IPS-15b (cell line): ENCODE data around the gene PDS5A.
"Not testable (repeated sequence)": the region's sequence is repeated elsewhere in the genome, so short reads cannot be mapped to it uniquely, and the experiment has no call there.

Source experiments
- H3K27me3 ChIP-seq: one replicate; pipeline ENCODE4 v1.6.1; 2013; ENCODE audit warnings: low read length; ENCODE audit not compliant: control insufficient read depth, insufficient read depth
- H3K36me3 ChIP-seq: one replicate; pipeline ENCODE4 v1.6.1; 2013; ENCODE audit warnings: low read length; ENCODE audit not compliant: control insufficient read depth, insufficient read depth
- H3K4me1 ChIP-seq: one replicate; pipeline ENCODE4 v1.6.1; 2013; ENCODE audit warnings: mild to moderate bottlenecking, low read length; ENCODE audit not compliant: control insufficient read depth, insufficient read depth
- H3K4me3 ChIP-seq: one replicate; pipeline ENCODE4 v1.5.1; 2013; ENCODE audit warnings: low read depth, low read length
- H3K9ac ChIP-seq: one replicate; pipeline ENCODE4 v1.6.1; 2013; ENCODE audit warnings: low read depth, mild to moderate bottlenecking, low read length
- H3K9me3 ChIP-seq: one replicate; pipeline ENCODE4 v1.6.1; 2013; ENCODE audit warnings: mild to moderate bottlenecking, low read length; ENCODE audit not compliant: control insufficient read depth, insufficient read depth

Gene PDS5A

DNA sequence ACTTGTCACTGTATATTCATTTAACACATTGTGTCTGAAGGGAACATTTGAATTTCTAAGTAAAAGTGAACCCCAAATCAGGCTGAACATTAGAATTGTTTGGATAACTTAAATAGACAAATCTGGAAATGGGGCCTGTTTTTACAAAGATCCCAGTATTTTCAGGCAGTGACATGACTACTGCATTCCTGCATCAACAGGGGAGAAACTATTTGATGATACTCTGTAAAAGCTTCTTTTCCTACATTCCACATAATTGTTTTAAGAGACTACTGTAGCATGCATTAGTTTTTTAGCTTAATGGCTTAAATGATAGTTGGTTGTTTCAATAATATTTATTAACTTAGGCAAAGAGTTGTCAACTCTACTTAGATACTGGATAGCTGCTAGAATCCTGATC, 127.0 kb downstream of the PDS5A start:
- Histone ChIP-seq H3K27me3 (no peaks in the 10 kb centered on the region), H3K4me1 (no peaks in the 10 kb centered on the region), H3K4me3 (no peak overlapping the region), H3K9ac (no peak overlapping the region), H3K36me3 (peaks cover 2% of the 10 kb centered on the region), H3K9me3 (no peaks in the 10 kb centered on the region)

- H3K9me3 ChIP-seq, result no peaks in the 10 kb centered on the region
- H3K4me3 ChIP-seq, result no peak overlapping the region
- no peaks in the 10 kb centered on the region for H3K4me1 ChIP-seq
- H3K27me3 ChIP-seq, result no peaks in the 10 kb centered on the region
- no peak overlapping the region for H3K9ac ChIP-seq
- H3K36me3 ChIP-seq, result peaks cover 2% of the 10 kb centered on the region
These were observed 131.0 kb downstream of the PDS5A start for GRCh38 chr4:39846705-39847104.

DNA sequence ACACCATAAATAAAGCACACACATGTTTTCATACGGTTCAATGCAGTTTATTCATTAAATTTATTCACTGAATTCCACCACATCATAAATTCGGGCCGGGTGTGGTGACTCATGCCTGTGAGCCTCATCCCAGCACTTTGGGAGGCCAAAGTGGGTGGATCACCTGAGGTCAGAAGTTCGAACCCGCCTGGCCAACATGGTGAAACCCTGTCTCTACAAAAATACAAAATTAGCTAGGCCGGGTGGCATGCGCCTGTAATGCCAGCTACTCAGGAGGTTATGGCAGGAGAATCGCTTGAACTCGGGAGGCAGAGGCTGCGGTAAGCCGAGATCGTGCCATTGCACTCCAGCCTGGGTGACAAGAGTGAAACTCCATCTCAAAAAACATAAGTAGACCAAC, 131.6 kb downstream of the PDS5A start:
- H3K36me3 ChIP-seq, result peaks cover 2% of the 10 kb centered on the region

GRCh38 chr4:39841894-39842293, 135.8 kb downstream of the PDS5A start:
- H3K9ac ChIP-seq, result no peak overlapping the region
- H3K4me1 ChIP-seq, result no peaks in the 10 kb centered on the region
- no peaks in the 10 kb centered on the region for H3K27me3 ChIP-seq
- H3K36me3 ChIP-seq, result peaks cover 19% of the 10 kb centered on the region
- H3K4me3 ChIP-seq, result no peak overlapping the region
- H3K9me3 ChIP-seq, result no peaks in the 10 kb centered on the region

More for the DNA sequence above, 131.6 kb downstream of the PDS5A start:
- H3K4me3 ChIP-seq, result no peak overlapping the region
- no peaks in the 10 kb centered on the region for H3K27me3 ChIP-seq
- no peaks in the 10 kb centered on the region for H3K4me1 ChIP-seq
- H3K9ac ChIP-seq, result no peak overlapping the region
- H3K9me3 ChIP-seq, result no peaks in the 10 kb centered on the region

- not testable (repeated sequence) for H3K27me3 ChIP-seq, H3K9me3 ChIP-seq, H3K9ac ChIP-seq, H3K4me3 ChIP-seq, H3K4me1 ChIP-seq
- H3K36me3 ChIP-seq, result peaks cover 23% of the 10 kb centered on the region
These were observed 137.2 kb downstream of the PDS5A start for GRCh38 chr4:39840516-39840915.

GRCh38 chr4:39840027-39840426, 137.7 kb downstream of the PDS5A start:
- H3K36me3 ChIP-seq, result peaks cover 23% of the 10 kb centered on the region
- no peak overlapping the region for H3K9ac ChIP-seq
- H3K4me3 ChIP-seq, result no peak overlapping the region
- no peaks in the 10 kb centered on the region for H3K4me1 ChIP-seq
- no peaks in the 10 kb centered on the region for H3K27me3 ChIP-seq
- H3K9me3 ChIP-seq, result no peaks in the 10 kb centered on the region

GRCh38 chr4:39838431-39838830, 139.3 kb downstream of the PDS5A start:
- H3K9me3 ChIP-seq, H3K4me3 ChIP-seq, H3K9ac ChIP-seq, H3K4me1 ChIP-seq, H3K27me3 ChIP-seq: not testable (repeated sequence)
- H3K36me3 ChIP-seq, result peaks cover 26% of the 10 kb centered on the region

DNA sequence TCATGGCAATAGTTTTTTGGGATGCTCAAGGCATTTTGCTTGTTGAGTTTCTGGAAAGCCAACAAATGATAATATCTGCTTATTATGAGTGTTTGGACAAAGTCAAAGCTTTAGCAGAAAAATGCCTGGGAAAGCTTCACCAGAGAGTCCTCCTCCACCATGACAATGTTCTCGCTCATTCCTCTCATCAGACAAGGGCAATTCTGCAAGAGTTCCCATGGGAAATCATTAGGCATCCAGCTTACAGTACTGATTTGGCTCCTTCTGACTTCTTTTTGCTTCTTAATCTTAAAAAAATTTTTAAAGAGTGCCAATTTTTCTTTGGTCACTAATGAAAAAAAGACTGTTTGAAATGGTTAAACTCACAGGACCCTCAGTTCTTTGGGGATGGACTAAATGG, 143.4 kb downstream of the PDS5A start:
- Histone ChIP-seq H3K9ac (no peak overlapping the region), H3K27me3 (no peaks in the 10 kb centered on the region), H3K9me3 (no peaks in the 10 kb centered on the region), H3K4me1 (no peaks in the 10 kb centered on the region), H3K4me3 (no peak overlapping the region), H3K36me3 (peaks cover 12% of the 10 kb centered on the region)

DNA sequence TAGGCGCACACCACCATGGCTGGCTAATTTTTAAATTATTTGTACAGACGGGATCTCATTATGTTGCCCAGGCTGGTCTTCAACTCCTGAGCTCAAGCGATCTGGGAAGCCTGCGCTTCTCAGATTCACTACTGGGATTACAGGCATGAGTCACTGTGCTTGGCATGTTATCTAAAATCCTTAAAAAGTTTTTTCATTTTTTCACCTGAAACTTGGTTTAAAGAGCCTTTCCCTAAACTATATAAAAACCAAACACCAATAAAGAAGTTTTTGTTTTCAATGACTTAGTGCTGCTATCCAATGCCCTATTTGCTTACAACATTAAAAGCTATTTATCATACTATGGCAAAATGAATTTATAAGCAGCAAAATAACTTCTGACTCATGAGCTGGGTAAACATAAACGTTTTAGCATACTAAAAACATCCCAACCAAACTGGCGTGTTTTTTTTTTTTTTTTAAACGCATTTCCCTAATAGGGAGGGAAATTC, 151.9 kb downstream of the PDS5A start:
- H3K36me3 ChIP-seq, result no peaks in the 10 kb centered on the region
- no peaks in the 10 kb centered on the region for H3K9me3 ChIP-seq
- no peak overlapping the region for H3K9ac ChIP-seq
- no peak overlapping the region for H3K4me3 ChIP-seq
- H3K27me3 ChIP-seq, result no peaks in the 10 kb centered on the region
- peaks cover 2% of the 10 kb centered on the region for H3K4me1 ChIP-seq

DNA sequence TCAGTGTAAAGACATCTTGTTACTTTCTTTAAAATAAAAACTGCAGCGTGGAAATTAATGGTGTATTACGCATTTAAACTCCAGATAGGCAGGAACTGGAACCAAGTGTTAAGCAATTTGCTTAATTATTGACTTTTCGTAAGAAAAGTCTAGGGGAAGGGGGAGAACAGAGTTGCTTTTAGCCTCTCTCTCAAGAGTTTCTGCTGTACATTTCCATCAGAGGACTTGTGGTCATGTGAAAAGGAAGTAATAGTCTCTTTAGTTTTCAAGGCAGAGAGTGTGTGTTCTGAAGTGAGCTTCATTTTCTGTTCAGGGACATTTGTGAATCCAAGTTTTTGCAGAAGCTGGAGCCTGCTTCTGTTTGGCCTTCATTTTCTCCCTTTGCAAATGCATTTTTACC, 152.6 kb downstream of the PDS5A start:
- Histone ChIP-seq H3K36me3 (no peaks in the 10 kb centered on the region), H3K9ac (no peak overlapping the region), H3K4me3 (no peak overlapping the region), H3K4me1 (peaks cover 9% of the 10 kb centered on the region), H3K9me3 (no peaks in the 10 kb centered on the region), H3K27me3 (no peaks in the 10 kb centered on the region)

DNA sequence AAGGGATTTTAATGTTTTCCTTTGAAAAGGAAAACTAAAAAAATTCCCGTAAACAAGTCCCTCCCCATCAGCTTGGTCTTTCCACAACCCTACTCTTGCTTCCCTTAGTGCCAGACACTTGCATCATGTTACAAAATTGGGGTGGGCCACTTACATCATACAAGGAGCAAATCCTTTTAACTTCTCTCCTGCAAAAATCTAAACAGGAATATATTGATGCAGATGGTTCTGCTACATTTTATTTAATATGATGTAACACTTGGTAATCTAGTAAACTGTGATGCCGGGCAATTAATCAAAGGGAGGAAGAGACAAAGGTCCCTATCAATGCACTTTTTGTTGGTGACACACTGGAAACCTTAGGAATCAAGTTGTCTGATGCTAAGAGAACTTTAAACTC, 154.5 kb downstream of the PDS5A start:
- Histone ChIP-seq H3K4me3 (no peak overlapping the region), H3K9me3 (no peaks in the 10 kb centered on the region), H3K27me3 (no peaks in the 10 kb centered on the region), H3K9ac (no peak overlapping the region), H3K36me3 (no peaks in the 10 kb centered on the region), H3K4me1 (peaks cover 10% of the 10 kb centered on the region)

GRCh38 chr4:39822662-39823061, 155.0 kb downstream of the PDS5A start:
- H3K27me3 ChIP-seq, result no peaks in the 10 kb centered on the region
- H3K9me3 ChIP-seq, result no peaks in the 10 kb centered on the region
- H3K4me1 ChIP-seq, result peaks cover 10% of the 10 kb centered on the region
- no peak overlapping the region for H3K9ac ChIP-seq
- H3K4me3 ChIP-seq, result no peak overlapping the region
- no peaks in the 10 kb centered on the region for H3K36me3 ChIP-seq

- Histone ChIP-seq H3K4me1 (peaks cover 10% of the 10 kb centered on the region), H3K9me3 (no peaks in the 10 kb centered on the region), H3K9ac (no peak overlapping the region), H3K36me3 (no peaks in the 10 kb centered on the region), H3K27me3 (no peaks in the 10 kb centered on the region), H3K4me3 (no peak overlapping the region)
These were observed 155.8 kb downstream of the PDS5A start for GRCh38 chr4:39821951-39822350.
